ENCODE measurements around the gene CDKN2AIPNL. TPM values are rescaled to one million over a fixed set of nuclear protein-coding genes. Genes with fewer than 3 reads are reported as not detected.
"Not testable (repeated sequence)": the region's sequence is repeated elsewhere in the genome, so short reads cannot be mapped to it uniquely, and the experiment has no call there.

CDKN2AIPNL gene
- polyA plus RNA-seq, 3 donors, result 21.5 to 37.0 (median 22.4) TPM

GRCh38 chr5:134440201-134440755, 28.6 kb upstream of the CDKN2AIPNL start:
- no peak overlapping the region for H3K27ac ChIP-seq (ENCODE audit: low read depth, low read length)
- 63 to 71% (median 65%) methylated on average over 3 of the region's 3 CpGs for WGBS, 3 donors

GRCh38 chr5:134439210-134439654, 27.6 kb upstream of the CDKN2AIPNL start:
- 19 to 55% (median 21%) methylated on average over 7 of the region's 7 CpGs for WGBS, 3 donors
- H3K27ac ChIP-seq (ENCODE audit: low read depth, low read length), result no peak overlapping the region

- no peak overlapping the region for H3K27ac ChIP-seq (ENCODE audit: low read depth, low read length)
- 74 to 93% (median 78%) methylated on average over 7 of the region's 7 CpGs for WGBS, 3 donors
These were observed 27.0 kb upstream of the CDKN2AIPNL start for GRCh38 chr5:134438721-134439123.

GRCh38 chr5:134437847-134438581, 26.3 kb upstream of the CDKN2AIPNL start:
- WGBS, 3 donors, result 65 to 73% (median 71%) methylated on average over 7 of the region's 7 CpGs
- H3K27ac ChIP-seq (ENCODE audit: low read depth, low read length), result no peak overlapping the region

GRCh38 chr5:134437340-134437846, 25.7 kb upstream of the CDKN2AIPNL start:
- 85 to 87% (median 87%) methylated on average over 4 of the region's 4 CpGs for WGBS, 3 donors
- no peak overlapping the region for H3K27ac ChIP-seq (ENCODE audit: low read depth, low read length)

GRCh38 chr5:134436523-134437339, 25.1 kb upstream of the CDKN2AIPNL start:
- no peak overlapping the region for H3K27ac ChIP-seq (ENCODE audit: low read depth, low read length)
- 21 to 26% (median 22%) methylated on average over 20 of the region's 20 CpGs for WGBS, 3 donors

- 74 to 96% (median 85%) methylated on average over 2 of the region's 2 CpGs for WGBS, 3 donors
- H3K27ac ChIP-seq (ENCODE audit: low read depth, low read length), result no peak overlapping the region
These were observed 23.9 kb upstream of the CDKN2AIPNL start for GRCh38 chr5:134435560-134435959.

GRCh38 chr5:134432677-134433359, 21.1 kb upstream of the CDKN2AIPNL start:
- WGBS, 3 donors, result 78 to 81% (median 79%) methylated on average over 14 of the region's 14 CpGs
- H3K27ac ChIP-seq (ENCODE audit: low read depth, low read length), result no peak overlapping the region

- 77 to 91% (median 80%) methylated on average over 4 of the region's 4 CpGs for WGBS, 3 donors
- H3K27ac ChIP-seq (ENCODE audit: low read depth, low read length), result no peak overlapping the region
These were observed 20.5 kb upstream of the CDKN2AIPNL start for GRCh38 chr5:134432174-134432573.

- WGBS, 3 donors, result 70 to 77% (median 73%) methylated on average over 5 of the region's 5 CpGs
- no peak overlapping the region for H3K27ac ChIP-seq (ENCODE audit: low read depth, low read length)
These were observed 18.4 kb upstream of the CDKN2AIPNL start for GRCh38 chr5:134430001-134430569.

- H3K27ac ChIP-seq (ENCODE audit: low read depth, low read length), result no peak overlapping the region
- WGBS, 3 donors, result 60 to 71% (median 69%) methylated on average over 9 of the region's 9 CpGs
These were observed 15.9 kb upstream of the CDKN2AIPNL start for GRCh38 chr5:134427540-134428041.

GRCh38 chr5:134426361-134426760, 14.7 kb upstream of the CDKN2AIPNL start:
- WGBS, 3 donors, result 84 to 88% (median 86%) methylated on average over 7 of the region's 7 CpGs
- H3K27ac ChIP-seq (ENCODE audit: low read depth, low read length), result no peak overlapping the region

GRCh38 chr5:134423376-134423775, 11.7 kb upstream of the CDKN2AIPNL start:
- H3K27ac ChIP-seq (ENCODE audit: low read depth, low read length), result no peak overlapping the region
- 78 to 86% (median 85%) methylated on average over 2 of the region's 2 CpGs for WGBS, 3 donors

GRCh38 chr5:134422791-134423365, 11.2 kb upstream of the CDKN2AIPNL start:
- no peak overlapping the region for H3K27ac ChIP-seq (ENCODE audit: low read depth, low read length)
- 85 to 91% (median 91%) methylated on average over 7 of the region's 7 CpGs for WGBS, 3 donors

- 91 to 93% (median 92%) methylated on average over 4 of the region's 4 CpGs for WGBS, 3 donors
- not testable (repeated sequence) for H3K27ac ChIP-seq (ENCODE audit: low read depth, low read length)
These were observed 9.4 kb upstream of the CDKN2AIPNL start for GRCh38 chr5:134421038-134421437.

- 92 to 93% (median 93%) methylated on average over 2 of the region's 2 CpGs for WGBS, 3 donors
- no peak overlapping the region for H3K27ac ChIP-seq (ENCODE audit: low read depth, low read length)
These were observed 8.7 kb upstream of the CDKN2AIPNL start for GRCh38 chr5:134420343-134420742.

GRCh38 chr5:134418958-134419357, 7.3 kb upstream of the CDKN2AIPNL start:
- WGBS, 3 donors, result 96 to 98% (median 96%) methylated on average over 3 of the region's 3 CpGs
- no peak overlapping the region for H3K27ac ChIP-seq (ENCODE audit: low read depth, low read length)

GRCh38 chr5:134417707-134418106, 6.0 kb upstream of the CDKN2AIPNL start:
- H3K27ac ChIP-seq (ENCODE audit: low read depth, low read length), result no peak overlapping the region

Measured in adipose tissue (tissue), 3 donors.